PFSK-1 (cell line): ENCODE data around the gene RAP1GAP2.

Source experiments
- FOXP2 ChIP-seq: optimal IDR thresholded peaks from 2 replicates; pipeline ENCODE3; 2011; ENCODE audit warnings: borderline replicate concordance, control low read depth, inconsistent platforms; ENCODE audit not compliant: insufficient read depth; ENCODE audit errors: extremely low read length, extremely low read depth
- POLR2AphosphoS5 ChIP-seq: IDR thresholded peaks from 2 replicates; pipeline ENCODE4 v1.6.1; 2012; ENCODE audit warnings: low read depth, mild to moderate bottlenecking, control low read depth, low read length, moderate library complexity
- SIN3A ChIP-seq: IDR thresholded peaks from 2 replicates; pipeline ENCODE4 v1.6.1; 2012; ENCODE audit warnings: mild to moderate bottlenecking, low read length, moderate library complexity, borderline replicate concordance; ENCODE audit not compliant: insufficient read depth
- TAF1 ChIP-seq: IDR thresholded peaks from 2 replicates; pipeline ENCODE4 v1.6.1; 2012; ENCODE audit warnings: low read length, control low read depth, borderline replicate concordance; ENCODE audit not compliant: insufficient read depth

- no peak for TF ChIP-seq TAF1
- no peak for TF ChIP-seq POLR2AphosphoS5
- no peak for TF ChIP-seq SIN3A
- TF ChIP-seq FOXP2: no peak
Measured at GRCh38 chr17:2795441-2796163, 636 bp upstream of the RAP1GAP2 start.
